ENCODE data around the gene ADAM8.
"Not testable (repeated sequence)": the region's sequence is repeated elsewhere in the genome, so short reads cannot be mapped to it uniquely, and the experiment has no call there.

Gene ADAM8

GRCh38 chr10:133234796-133235195 lies 41.9 kb downstream of the ADAM8 start:
- peaks cover 26 to 31% of the 10 kb centered on the region in 2 donors for H3K27me3 ChIP-seq (ENCODE audit: control insufficient read depth in 1 of 2, insufficient read depth in 2 of 2, low read length in 2 of 2)
- not testable (repeated sequence) for H3K4me1 ChIP-seq (ENCODE audit: control insufficient read depth in 1 of 2, insufficient read depth in 2 of 2, low read length in 2 of 2); H3K4me3 ChIP-seq (ENCODE audit: low read depth in 1 of 2, low read length in 2 of 2)

DNA sequence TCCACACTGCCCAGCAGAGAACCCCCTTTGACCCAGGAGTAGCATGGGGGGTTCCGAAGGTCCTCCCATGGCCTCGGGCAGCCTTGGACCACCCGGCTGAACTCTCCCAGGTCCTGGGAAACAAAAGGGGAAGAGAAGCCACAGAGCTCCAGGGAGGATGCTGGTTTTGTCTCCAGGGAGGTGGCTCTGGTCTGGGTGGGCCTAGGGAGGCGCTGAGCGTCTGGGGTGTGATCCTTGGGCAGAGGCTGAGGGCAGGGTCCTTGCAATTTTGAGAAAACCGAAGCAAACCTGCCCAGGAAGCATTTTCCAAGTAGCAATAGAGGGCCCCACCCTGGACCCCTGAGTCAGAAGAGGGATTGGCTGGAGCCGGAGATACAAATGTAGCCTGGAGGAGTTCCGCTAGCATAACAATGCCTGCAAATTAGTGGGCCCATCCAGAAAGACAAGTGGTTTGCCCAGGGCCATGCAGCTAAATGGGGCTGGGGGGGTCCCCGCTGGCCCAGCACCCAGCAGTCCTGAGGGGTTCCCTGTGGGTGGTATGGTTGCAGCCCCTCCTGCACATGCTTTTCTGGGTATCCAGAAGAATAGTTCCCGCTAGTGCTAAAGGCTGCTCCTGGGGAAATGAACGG lies 44.6 kb downstream of the ADAM8 start:
- no peak overlapping the region for H3K4me3 ChIP-seq (ENCODE audit: low read depth in 1 of 2, low read length in 2 of 2)
- H3K4me1 ChIP-seq (ENCODE audit: control insufficient read depth in 1 of 2, insufficient read depth in 2 of 2, low read length in 2 of 2), result no peaks in the 10 kb centered on the region
- H3K9ac ChIP-seq (ENCODE audit: low read depth in 1 of 2, low read length in 2 of 2), result no peak overlapping the region
- H3K27me3 ChIP-seq (ENCODE audit: control insufficient read depth in 1 of 2, insufficient read depth in 2 of 2, low read length in 2 of 2), result peaks cover 24 to 32% of the 10 kb centered on the region in 2 donors
- H3K27ac ChIP-seq (ENCODE audit: low read depth, low read length), result no peak overlapping the region
- H3K36me3 ChIP-seq (ENCODE audit: control insufficient read depth in 1 of 2, insufficient read depth in 2 of 2, low read length in 2 of 2), result no peaks in the 10 kb centered on the region
- no peaks in the 10 kb centered on the region for H3K9me3 ChIP-seq (ENCODE audit: control insufficient read depth in 1 of 2, low read length in 2 of 2)

More at GRCh38 chr10:133234796-133235195, 41.9 kb downstream of the ADAM8 start:
- H3K9ac ChIP-seq (ENCODE audit: low read depth in 1 of 2, low read length in 2 of 2); H3K9me3 ChIP-seq (ENCODE audit: control insufficient read depth in 1 of 2, low read length in 2 of 2); H3K27ac ChIP-seq (ENCODE audit: low read depth, low read length); H3K36me3 ChIP-seq (ENCODE audit: control insufficient read depth in 1 of 2, insufficient read depth in 2 of 2, low read length in 2 of 2): not testable (repeated sequence)

DNA sequence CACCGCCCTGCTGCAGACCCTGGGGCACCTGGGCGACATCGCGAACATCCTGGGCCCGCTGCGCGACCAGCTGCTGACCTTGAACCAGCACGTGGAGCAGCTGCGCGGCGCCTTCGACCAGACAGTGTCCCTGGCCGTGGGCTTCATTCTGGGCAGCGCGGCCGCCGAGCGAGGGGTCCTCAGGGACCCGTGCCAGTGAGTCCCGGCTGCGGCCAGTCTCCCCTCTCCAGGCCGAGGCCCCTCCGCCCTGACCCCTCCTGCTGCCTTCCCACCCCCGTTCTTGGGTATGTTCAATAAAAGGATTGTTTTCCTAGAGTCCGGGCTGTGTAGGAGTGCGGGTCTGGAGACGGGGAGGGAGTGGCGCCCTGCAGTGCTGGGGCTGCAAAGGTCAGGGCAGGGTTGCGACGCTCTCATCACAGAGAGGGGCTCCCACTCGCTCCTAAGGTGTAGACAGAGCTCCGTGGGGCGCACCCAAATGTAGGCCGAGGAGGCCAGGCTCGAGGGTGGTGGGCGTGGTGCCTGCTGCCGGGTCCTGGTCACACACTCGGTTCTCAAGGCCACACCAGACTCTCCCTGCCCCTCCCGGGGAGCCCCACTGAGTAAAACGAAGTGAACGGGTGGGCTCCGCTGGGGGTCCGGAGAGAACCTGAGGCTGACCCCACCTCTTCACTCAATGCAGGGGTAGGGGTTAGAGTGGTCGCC lies 45.3 kb downstream of the ADAM8 start:
- H3K36me3 ChIP-seq (ENCODE audit: control insufficient read depth in 1 of 2, insufficient read depth in 2 of 2, low read length in 2 of 2), result no peaks in the 10 kb centered on the region
- H3K27ac ChIP-seq (ENCODE audit: low read depth, low read length), result no peak overlapping the region
- H3K4me3 ChIP-seq (ENCODE audit: low read depth in 1 of 2, low read length in 2 of 2), result no peak overlapping the region
- H3K9ac ChIP-seq (ENCODE audit: low read depth in 1 of 2, low read length in 2 of 2), result no peak overlapping the region
- H3K9me3 ChIP-seq (ENCODE audit: control insufficient read depth in 1 of 2, low read length in 2 of 2), result no peaks in the 10 kb centered on the region
- H3K4me1 ChIP-seq (ENCODE audit: control insufficient read depth in 1 of 2, insufficient read depth in 2 of 2, low read length in 2 of 2), result no peaks in the 10 kb centered on the region
- peaks cover 24 to 33% of the 10 kb centered on the region in 2 donors for H3K27me3 ChIP-seq (ENCODE audit: control insufficient read depth in 1 of 2, insufficient read depth in 2 of 2, low read length in 2 of 2)

GRCh38 chr10:133230387-133231195 lies 46.1 kb downstream of the ADAM8 start:
- H3K9me3 ChIP-seq (ENCODE audit: control insufficient read depth in 1 of 2, low read length in 2 of 2), result no peaks in the 10 kb centered on the region
- no peaks in the 10 kb centered on the region for H3K4me1 ChIP-seq (ENCODE audit: control insufficient read depth in 1 of 2, insufficient read depth in 2 of 2, low read length in 2 of 2)
- no peak overlapping the region for H3K4me3 ChIP-seq (ENCODE audit: low read depth in 1 of 2, low read length in 2 of 2)
- no peak overlapping the region for H3K9ac ChIP-seq (ENCODE audit: low read depth in 1 of 2, low read length in 2 of 2)
- H3K36me3 ChIP-seq (ENCODE audit: control insufficient read depth in 1 of 2, insufficient read depth in 2 of 2, low read length in 2 of 2), result no peaks in the 10 kb centered on the region
- H3K27me3 ChIP-seq (ENCODE audit: control insufficient read depth in 1 of 2, insufficient read depth in 2 of 2, low read length in 2 of 2), result peaks cover 24 to 30% of the 10 kb centered on the region in 2 donors
- no peak overlapping the region for H3K27ac ChIP-seq (ENCODE audit: low read depth, low read length)

- no peak within 1 kb of the TSS for H3K27ac ChIP-seq (ENCODE audit: low read depth, low read length)
- H3K4me3 ChIP-seq (ENCODE audit: low read depth in 1 of 2, low read length in 2 of 2), result no peak within 1 kb of the TSS
- H3K9ac ChIP-seq (ENCODE audit: low read depth in 1 of 2, low read length in 2 of 2), result no peak within 1 kb of the TSS
- H3K4me1 ChIP-seq (ENCODE audit: control insufficient read depth in 1 of 2, insufficient read depth in 2 of 2, low read length in 2 of 2), result no peaks in the 10 kb centered on the region
- peaks cover 24 to 30% of the 10 kb centered on the region in 2 donors for H3K27me3 ChIP-seq (ENCODE audit: control insufficient read depth in 1 of 2, insufficient read depth in 2 of 2, low read length in 2 of 2)
- H3K9me3 ChIP-seq (ENCODE audit: control insufficient read depth in 1 of 2, low read length in 2 of 2), result no peaks in the 10 kb centered on the region
- no peaks in the 10 kb centered on the region for H3K36me3 ChIP-seq (ENCODE audit: control insufficient read depth in 1 of 2, insufficient read depth in 2 of 2, low read length in 2 of 2)
Measured at GRCh38 chr10:133230044-133230361, 46.7 kb downstream of the ADAM8 start, which contains the start of gene UTF1. TSS of gene UTF1 (plus strand) at chr10:133230217. CDS start at chr10:133230289, 72 bp downstream.

- H3K9ac ChIP-seq (ENCODE audit: low read depth in 1 of 2, low read length in 2 of 2), result no peak overlapping the region
- no peak overlapping the region for H3K27ac ChIP-seq (ENCODE audit: low read depth, low read length)
- H3K9me3 ChIP-seq (ENCODE audit: control insufficient read depth in 1 of 2, low read length in 2 of 2), result no peaks in the 10 kb centered on the region
- H3K36me3 ChIP-seq (ENCODE audit: control insufficient read depth in 1 of 2, insufficient read depth in 2 of 2, low read length in 2 of 2), result no peaks in the 10 kb centered on the region
- H3K27me3 ChIP-seq (ENCODE audit: control insufficient read depth in 1 of 2, insufficient read depth in 2 of 2, low read length in 2 of 2), result peaks cover 24 to 30% of the 10 kb centered on the region in 2 donors
- H3K4me1 ChIP-seq (ENCODE audit: control insufficient read depth in 1 of 2, insufficient read depth in 2 of 2, low read length in 2 of 2), result no peaks in the 10 kb centered on the region
- no peak overlapping the region for H3K4me3 ChIP-seq (ENCODE audit: low read depth in 1 of 2, low read length in 2 of 2)
Measured at GRCh38 chr10:133229265-133230043, 47.2 kb downstream of the ADAM8 start.

DNA sequence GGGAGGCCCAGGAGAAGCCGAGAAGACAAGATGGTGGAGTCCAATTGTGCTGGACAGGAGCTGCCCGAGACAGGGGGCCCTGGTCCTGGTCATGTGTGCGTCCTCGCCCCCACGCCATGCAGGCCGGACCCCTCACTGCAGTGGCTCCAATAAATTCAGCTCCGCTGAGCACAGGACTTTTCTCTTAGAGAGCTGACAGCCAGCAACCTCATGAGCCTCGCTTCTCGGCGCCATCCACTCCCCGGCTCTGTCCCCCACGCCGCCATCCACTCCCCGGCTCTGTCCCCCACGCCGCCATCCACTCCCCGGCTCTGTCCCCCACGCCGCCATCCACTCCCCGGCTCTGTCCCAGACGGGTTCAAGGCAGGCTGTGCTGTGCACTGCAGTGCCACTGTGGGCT lies 49.4 kb downstream of the ADAM8 start:
- no peak overlapping the region for H3K9ac ChIP-seq (ENCODE audit: low read depth in 1 of 2, low read length in 2 of 2)
- no peak overlapping the region for H3K27ac ChIP-seq (ENCODE audit: low read depth, low read length)
- no peaks in the 10 kb centered on the region for H3K36me3 ChIP-seq (ENCODE audit: control insufficient read depth in 1 of 2, insufficient read depth in 2 of 2, low read length in 2 of 2)
- H3K4me3 ChIP-seq (ENCODE audit: low read depth in 1 of 2, low read length in 2 of 2), result no peak overlapping the region
- no peaks in the 10 kb centered on the region for H3K9me3 ChIP-seq (ENCODE audit: control insufficient read depth in 1 of 2, low read length in 2 of 2)
- peaks cover 23 to 30% of the 10 kb centered on the region in 2 donors for H3K27me3 ChIP-seq (ENCODE audit: control insufficient read depth in 1 of 2, insufficient read depth in 2 of 2, low read length in 2 of 2)
- H3K4me1 ChIP-seq (ENCODE audit: control insufficient read depth in 1 of 2, insufficient read depth in 2 of 2, low read length in 2 of 2), result no peaks in the 10 kb centered on the region

DNA sequence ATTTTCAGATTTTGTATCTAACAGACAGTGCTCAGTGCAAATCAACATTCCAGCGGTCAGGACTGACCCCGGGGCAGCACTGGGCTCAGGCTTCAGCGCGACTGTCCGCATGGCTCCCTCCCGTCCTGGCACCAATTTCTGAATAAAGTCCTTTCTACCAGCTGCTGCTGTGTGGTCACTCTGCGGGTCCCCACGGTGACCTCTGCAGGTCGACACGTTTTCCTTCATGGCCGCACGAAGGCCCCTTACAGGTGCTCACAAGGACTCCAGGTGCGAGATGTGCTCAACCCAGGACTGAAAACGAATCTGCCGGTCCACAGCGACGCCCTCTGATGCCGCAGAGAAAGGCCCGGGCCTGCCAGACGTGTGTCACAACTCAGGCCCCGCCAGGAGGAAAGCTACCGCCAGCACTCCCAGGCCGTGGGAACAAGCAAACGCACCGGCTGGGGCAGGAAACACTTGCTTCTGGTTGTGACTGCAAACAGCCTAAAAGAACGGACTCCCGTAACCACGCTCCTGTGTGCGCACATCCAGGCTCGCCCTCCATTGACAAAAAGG lies 50.3 kb downstream of the ADAM8 start:
- no peak overlapping the region for H3K4me3 ChIP-seq (ENCODE audit: low read depth in 1 of 2, low read length in 2 of 2)
- peaks cover 13 to 24% of the 10 kb centered on the region in 2 donors for H3K27me3 ChIP-seq (ENCODE audit: control insufficient read depth in 1 of 2, insufficient read depth in 2 of 2, low read length in 2 of 2)
- no peak overlapping the region for H3K9ac ChIP-seq (ENCODE audit: low read depth in 1 of 2, low read length in 2 of 2)

GRCh38 chr10:133225707-133226191 lies 50.9 kb downstream of the ADAM8 start:
- Histone ChIP-seq H3K9ac (ENCODE audit: low read depth in 1 of 2, low read length in 2 of 2) (no peak overlapping the region), H3K4me1 (ENCODE audit: control insufficient read depth in 1 of 2, insufficient read depth in 2 of 2, low read length in 2 of 2) (no peaks in the 10 kb centered on the region), H3K27me3 (ENCODE audit: control insufficient read depth in 1 of 2, insufficient read depth in 2 of 2, low read length in 2 of 2) (peaks cover 11 to 26% of the 10 kb centered on the region in 2 donors), H3K27ac (ENCODE audit: low read depth, low read length) (no peak overlapping the region), H3K9me3 (ENCODE audit: control insufficient read depth in 1 of 2, low read length in 2 of 2) (no peaks in the 10 kb centered on the region), H3K36me3 (ENCODE audit: control insufficient read depth in 1 of 2, insufficient read depth in 2 of 2, low read length in 2 of 2) (no peaks in the 10 kb centered on the region), H3K4me3 (ENCODE audit: low read depth in 1 of 2, low read length in 2 of 2) (no peak overlapping the region)

More for the DNA sequence above, 50.3 kb downstream of the ADAM8 start:
- Histone ChIP-seq H3K4me1 (ENCODE audit: control insufficient read depth in 1 of 2, insufficient read depth in 2 of 2, low read length in 2 of 2) (no peaks in the 10 kb centered on the region), H3K36me3 (ENCODE audit: control insufficient read depth in 1 of 2, insufficient read depth in 2 of 2, low read length in 2 of 2) (no peaks in the 10 kb centered on the region), H3K9me3 (ENCODE audit: control insufficient read depth in 1 of 2, low read length in 2 of 2) (no peaks in the 10 kb centered on the region), H3K27ac (ENCODE audit: low read depth, low read length) (no peak overlapping the region)

Data from duodenal mucosa (tissue), 2 donors.